ENCODE measurements around the gene TMC5.
"Not testable (repeated sequence)": the region's sequence is repeated elsewhere in the genome, so short reads cannot be mapped to it uniquely, and the experiment has no call there.

Gene TMC5

DNA sequence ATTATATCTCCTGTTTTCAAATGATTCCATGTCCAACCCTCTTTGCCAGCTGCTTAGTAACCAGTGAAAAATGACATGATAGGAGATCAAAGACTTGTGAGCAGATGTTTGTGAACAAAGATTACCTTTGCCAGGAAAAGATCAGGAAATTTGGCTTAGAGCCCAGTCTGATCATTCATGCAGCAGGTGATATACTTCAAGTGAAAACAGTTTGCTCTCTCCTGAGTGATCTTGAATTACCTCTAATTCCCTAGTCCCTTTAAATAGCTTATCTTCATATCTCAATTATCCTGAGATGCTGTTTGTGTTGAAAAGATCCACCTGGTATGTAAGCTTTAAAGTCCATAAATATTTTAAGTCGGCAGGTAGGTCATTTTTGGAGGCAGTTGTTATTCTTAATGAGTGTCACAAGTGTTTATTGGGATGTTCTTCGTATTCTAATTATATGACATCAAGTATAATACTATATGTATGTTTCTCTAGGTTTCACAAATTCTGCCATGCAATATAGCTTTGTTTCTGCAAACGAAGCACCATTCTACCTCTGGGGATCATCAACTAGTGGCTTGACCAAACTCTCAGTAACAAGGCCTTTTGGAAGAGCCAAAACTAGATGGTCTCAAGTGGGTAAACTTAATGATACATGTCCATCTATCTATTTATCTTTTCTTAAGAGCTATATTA lies 124.6 kb downstream of the TMC5 start:
- no peak for DNase-seq (ENCODE audit: low spot score)

GRCh38 chr16:19543278-19543996 lies 125.8 kb downstream of the TMC5 start:
- DNase-seq (ENCODE audit: low spot score): not testable (repeated sequence)

DNA sequence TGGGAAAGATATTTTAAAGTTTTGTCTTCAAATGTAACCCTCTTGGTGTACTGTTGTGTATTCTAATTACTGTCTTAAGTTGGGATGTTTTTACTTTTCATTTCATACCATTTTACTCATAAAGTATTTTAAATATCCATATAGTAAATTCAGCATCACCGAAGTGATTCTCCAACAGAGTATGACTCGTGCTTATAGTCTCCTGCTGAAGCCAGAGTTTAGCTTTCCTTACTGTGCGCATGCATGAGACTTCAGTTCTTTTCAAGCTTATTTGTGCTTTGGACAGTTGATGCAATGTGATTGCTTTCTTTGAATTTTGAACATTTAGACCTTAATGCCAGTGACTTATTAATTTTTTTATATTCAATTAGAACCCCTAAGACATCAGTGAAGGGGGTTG lies 130.5 kb downstream of the TMC5 start:
- DNase-seq (ENCODE audit: low spot score): no peak
